Dermis microvascular lymphatic vessel endothelial cell (primary cell): Measurements from ENCODE around the gene DDAH2. TPM values are rescaled to one million over a fixed set of nuclear protein-coding genes. Genes with fewer than 3 reads are reported as not detected.

Experiments
- DNase-seq, 2 donors: peaks; one replicate each; pipeline versions ENCODE4 v3.0.0 to v3.0.0-alpha.2; 2010; ENCODE audit warnings: low read depth in 2 of 2
- total RNA-seq: library from RNA; depleted of rRNA; stranded (reverse); fragments of >200 nt; gene quantifications from 2 replicates; pipeline ENCODE4 v1.2.1, GENCODE V29; 2014

The DDAH2 gene
- total RNA-seq, 1 donor from 2014 or later = 108 TPM

GRCh38 chr6:31733734-31734133, 4.6 kb upstream of the DDAH2 start:
- DNase-seq = no peak

GRCh38 chr6:31732029-31732428, 2.9 kb upstream of the DDAH2 start:
- DNase-seq = no peak

- no peak for DNase-seq
These were observed 1.6 kb upstream of the DDAH2 start for GRCh38 chr6:31730631-31731086.

- peak; percentile 77 to 95 for DNase-seq
These were observed 1.0 kb upstream of the DDAH2 start for GRCh38 chr6:31729979-31730630.

- peak; percentile 78 to 88 for DNase-seq
These were observed 448 bp upstream of the DDAH2 start for GRCh38 chr6:31729515-31729978.

GRCh38 chr6:31727717-31728671, 1.1 kb downstream of the DDAH2 start:
- DNase-seq = no peak

- peak in 1 of 2 donors; percentile 39 for DNase-seq
These were observed 1.9 kb downstream of the DDAH2 start for GRCh38 chr6:31727034-31727716.

GRCh38 chr6:31725502-31726350, 3.4 kb downstream of the DDAH2 start:
- DNase-seq = peak in 1 of 2 donors; percentile 56

- DNase-seq = no peak
These were observed 5.0 kb downstream of the DDAH2 start for GRCh38 chr6:31723980-31724691.

- DNase-seq = no peak
These were observed 5.7 kb downstream of the DDAH2 start, which contains the start of gene MPIG6B for GRCh38 chr6:31723245-31723979. MPIG6B (plus strand) TSS chr6:31723373; CDS start chr6:31723384, 11 bp downstream.

GRCh38 chr6:31722173-31722572, 6.9 kb downstream of the DDAH2 start:
- no peak for DNase-seq

- no peak for DNase-seq
These were observed 7.6 kb downstream of the DDAH2 start, which contains the start of gene LY6G6C for GRCh38 chr6:31721351-31722020. LY6G6C (minus strand) TSS chr6:31721746; CDS start chr6:31721679, 67 bp downstream.

- DNase-seq = no peak
These were observed 8.8 kb downstream of the DDAH2 start for GRCh38 chr6:31720196-31720770.

GRCh38 chr6:31719001-31719400, 10.1 kb downstream of the DDAH2 start:
- DNase-seq = no peak

GRCh38 chr6:31718265-31718664, 10.8 kb downstream of the DDAH2 start:
- DNase-seq = no peak

- DNase-seq = no peak
These were observed 11.4 kb downstream of the DDAH2 start for GRCh38 chr6:31717499-31718222.
